Fibroblast of peridontal ligament (primary cell): Measurements from ENCODE around the gene GTF2A1.

Source experiments
- DNase-seq: peaks from one replicate; pipeline ENCODE4 v3.0.0-alpha.2; 2010; ENCODE audit errors: extremely low read depth

Gene GTF2A1

GRCh38 chr14:81231540-81231939 is 10.8 kb upstream of the GTF2A1 start:
- DNase-seq = no peak

GRCh38 chr14:81224222-81224621 is 3.5 kb upstream of the GTF2A1 start:
- DNase-seq = no peak

DNA sequence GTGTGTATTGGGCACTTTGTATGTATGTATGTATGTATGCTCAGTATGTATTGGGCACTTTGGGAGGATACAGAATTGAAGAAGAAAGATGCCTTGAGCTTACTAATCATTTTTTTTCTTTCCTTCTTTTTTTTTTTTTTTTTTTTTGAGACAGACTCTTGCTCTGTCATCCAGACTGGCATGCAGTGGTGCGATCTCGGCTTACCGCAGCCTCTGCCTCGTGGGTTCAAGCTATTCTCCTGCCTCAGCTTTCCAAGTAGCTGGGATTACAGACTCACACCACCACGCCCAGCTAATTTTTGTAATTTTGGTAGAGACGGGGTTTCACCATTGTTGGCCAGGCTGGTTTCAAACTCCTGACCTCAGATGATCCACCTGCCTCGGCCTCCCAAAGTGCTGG is 3.0 kb upstream of the GTF2A1 start:
- peak; percentile 40 for DNase-seq

DNA sequence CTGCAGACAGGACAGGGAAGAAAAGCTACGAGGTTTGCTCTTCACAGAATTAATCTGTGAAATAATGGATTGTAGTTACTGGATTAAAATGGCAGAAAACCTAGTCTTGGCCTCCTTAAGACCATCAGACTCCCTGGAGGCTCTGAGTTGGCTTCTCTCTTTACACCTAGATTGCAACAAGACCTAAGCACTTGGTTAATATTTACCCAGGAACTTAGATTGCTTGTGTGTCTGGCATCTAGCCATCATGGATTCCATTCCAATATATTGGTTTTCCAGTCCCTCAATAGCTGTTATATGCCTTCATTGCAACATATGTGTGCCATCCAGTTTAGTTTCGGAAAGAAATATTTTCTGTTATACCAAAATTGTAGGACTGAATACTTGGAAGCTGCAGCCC is 1.9 kb upstream of the GTF2A1 start:
- DNase-seq = peak; percentile 24

GRCh38 chr14:81222126-81222525 is 1.4 kb upstream of the GTF2A1 start:
- DNase-seq = no peak

GRCh38 chr14:81221579-81222102 is 882 bp upstream of the GTF2A1 start:
- no peak for DNase-seq

GRCh38 chr14:81220580-81220829 is 254 bp downstream of the GTF2A1 start:
- no peak for DNase-seq

DNA sequence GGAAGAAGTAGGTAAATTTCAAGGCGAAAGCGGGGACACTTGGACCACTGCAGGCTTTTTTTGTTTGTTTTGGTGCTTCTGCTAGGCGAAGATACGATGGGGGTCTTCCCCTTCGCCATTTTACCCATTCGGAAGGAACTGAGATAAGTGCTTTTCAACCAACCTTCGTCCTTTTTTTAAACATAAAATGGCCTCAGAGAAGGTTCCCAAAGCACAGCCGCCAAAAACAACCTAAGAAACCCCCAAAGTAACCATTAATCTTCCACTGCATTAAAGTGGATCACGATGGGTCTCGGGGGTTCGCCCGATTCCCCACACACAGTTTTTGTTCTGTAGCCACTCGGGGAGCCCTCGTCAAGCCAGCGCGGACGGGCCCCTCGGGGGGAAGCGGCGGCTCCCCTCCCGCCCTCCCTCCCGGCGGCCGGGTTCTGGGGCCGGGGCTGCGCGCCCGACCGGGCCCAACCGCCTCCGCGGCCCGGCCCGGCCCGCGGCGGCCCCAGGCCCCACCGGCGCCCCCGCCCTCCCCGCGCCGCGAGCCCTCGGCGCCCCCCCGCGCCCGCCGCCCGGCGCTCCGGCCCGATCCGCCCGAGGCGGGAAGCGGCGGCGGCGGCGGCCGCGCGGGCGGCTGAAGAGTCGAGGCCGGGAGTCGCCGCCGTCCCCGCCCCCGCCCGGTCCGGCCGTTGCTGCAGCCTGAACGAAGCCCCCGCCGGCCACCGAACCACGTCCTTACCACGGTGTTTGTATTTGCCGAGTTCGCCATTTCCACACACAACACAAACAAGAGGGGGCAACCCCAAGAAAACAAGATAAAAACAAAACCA is 790 bp downstream of the GTF2A1 start:
- no peak for DNase-seq

GRCh38 chr14:81219210-81219758 is 1.5 kb downstream of the GTF2A1 start:
- peak; percentile 99 for DNase-seq

- DNase-seq = peak; percentile 61
These were observed 8.9 kb downstream of the GTF2A1 start for GRCh38 chr14:81211844-81212243.

GRCh38 chr14:81209167-81209836 is 11.5 kb downstream of the GTF2A1 start:
- no peak for DNase-seq

DNA sequence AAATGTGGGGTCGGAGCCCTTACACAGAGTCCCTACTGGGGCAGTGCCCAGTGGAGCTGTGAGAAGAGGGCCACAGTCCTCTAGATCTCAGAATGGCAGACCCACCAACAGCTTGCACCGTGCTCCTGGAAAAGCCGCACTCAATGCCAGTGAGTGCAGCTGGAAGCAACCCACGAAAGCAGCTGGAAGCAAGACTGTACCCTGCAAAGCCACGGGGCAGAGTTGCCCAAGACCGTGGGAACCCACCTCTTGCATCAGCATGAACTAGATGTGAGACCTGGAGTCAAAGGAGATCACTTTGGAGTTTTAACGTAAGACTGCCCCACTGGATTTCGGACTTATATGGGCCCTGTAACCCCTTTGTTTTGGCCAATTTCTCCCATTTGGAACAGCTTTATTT is 12.3 kb downstream of the GTF2A1 start:
- DNase-seq = no peak

DNA sequence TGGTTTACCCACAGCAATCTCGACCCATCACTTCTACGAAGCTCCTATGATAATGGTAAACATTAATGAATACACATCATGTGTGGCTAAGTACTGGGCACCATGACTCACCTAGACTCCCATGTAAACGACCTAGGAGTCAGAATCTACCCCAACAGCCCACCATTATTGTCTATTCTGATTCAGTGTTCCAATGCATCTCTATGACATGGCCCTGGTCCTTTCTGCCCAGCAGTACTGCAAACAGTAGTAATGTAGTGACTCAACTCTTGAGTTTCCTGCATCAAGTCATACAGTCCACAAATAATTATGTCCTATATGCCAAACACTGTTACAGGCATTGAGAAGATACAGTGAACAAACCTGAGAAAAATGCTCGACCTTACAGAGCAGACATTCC is 14.6 kb downstream of the GTF2A1 start:
- DNase-seq = no peak

- no peak for DNase-seq
These were observed 15.1 kb downstream of the GTF2A1 start for GRCh38 chr14:81205639-81206038.

DNA sequence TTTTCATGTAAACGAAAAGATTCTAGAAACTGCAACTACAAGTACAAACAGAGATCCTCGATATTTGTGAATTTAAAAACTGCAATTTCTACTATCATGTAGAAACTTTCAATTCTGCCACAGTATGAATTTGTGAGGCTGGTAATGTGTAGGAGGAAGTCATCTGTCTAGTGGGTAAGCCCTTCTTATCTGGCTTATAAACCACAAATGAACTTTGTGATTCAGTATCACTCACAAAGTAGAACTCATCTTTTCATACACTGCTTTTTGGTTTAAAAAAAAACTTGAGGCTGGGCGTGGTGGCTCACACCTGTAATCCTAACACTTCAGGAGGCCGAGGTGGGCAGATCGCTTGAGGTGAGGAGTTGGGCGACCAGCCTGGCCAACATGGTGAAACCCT is 20.7 kb downstream of the GTF2A1 start:
- no peak for DNase-seq

DNA sequence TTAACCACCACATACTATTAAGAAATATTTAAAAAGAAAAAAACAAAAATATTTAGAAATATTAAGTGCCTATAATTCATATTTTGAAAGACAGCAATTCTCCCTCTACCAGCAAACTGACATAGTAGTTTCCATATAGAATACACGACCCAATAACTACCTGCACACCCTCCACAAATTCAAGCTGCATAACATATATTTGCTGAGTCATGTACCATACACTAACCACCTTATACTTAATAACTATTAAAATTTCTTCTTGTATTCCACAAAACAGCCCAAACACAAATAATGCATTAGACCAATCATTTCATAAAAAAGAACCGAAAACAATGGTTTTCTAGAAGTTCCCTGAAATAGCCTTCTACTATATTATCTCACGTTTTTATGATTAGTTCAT is 21.7 kb downstream of the GTF2A1 start:
- no peak for DNase-seq

DNA sequence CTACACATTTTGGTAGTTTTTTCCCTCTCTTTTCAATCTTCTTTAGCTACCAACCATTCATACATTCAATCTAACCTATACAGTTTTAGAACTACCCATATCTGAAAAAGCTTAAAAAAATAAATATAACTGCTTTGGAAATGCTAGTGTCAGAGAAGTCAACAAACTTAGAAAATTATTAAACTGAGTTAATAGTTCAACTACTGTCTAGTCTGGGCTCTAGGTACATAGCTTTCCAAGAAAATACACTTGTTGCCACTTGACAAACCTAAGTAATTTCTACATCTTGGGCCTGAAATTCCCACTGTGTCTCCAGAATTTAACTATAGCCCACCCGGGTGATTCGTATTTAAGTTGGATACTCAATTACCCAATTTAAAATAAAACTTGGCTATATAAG is 22.1 kb downstream of the GTF2A1 start:
- DNase-seq = no peak

- DNase-seq = no peak
These were observed 26.7 kb downstream of the GTF2A1 start for GRCh38 chr14:81193924-81194633.

DNA sequence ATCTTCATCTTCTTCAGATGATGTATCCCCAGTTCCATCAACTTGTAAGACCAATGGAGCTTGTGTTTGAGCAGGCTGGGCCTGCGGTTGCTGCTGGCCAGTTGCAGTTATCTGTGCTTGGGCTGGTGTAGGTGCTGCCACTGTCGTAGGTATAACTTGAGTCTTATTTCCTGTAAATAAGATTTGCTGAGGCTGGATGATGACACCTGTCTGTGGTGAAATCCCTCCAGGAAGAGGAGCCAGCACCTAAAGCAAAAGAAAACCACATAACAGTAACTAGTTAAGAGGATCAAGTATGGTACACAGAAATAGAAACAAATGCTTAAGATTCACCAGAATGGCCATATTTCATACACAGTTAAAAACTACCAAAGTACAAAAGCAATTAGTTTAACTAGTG is 28.2 kb downstream of the GTF2A1 start:
- no peak for DNase-seq

DNA sequence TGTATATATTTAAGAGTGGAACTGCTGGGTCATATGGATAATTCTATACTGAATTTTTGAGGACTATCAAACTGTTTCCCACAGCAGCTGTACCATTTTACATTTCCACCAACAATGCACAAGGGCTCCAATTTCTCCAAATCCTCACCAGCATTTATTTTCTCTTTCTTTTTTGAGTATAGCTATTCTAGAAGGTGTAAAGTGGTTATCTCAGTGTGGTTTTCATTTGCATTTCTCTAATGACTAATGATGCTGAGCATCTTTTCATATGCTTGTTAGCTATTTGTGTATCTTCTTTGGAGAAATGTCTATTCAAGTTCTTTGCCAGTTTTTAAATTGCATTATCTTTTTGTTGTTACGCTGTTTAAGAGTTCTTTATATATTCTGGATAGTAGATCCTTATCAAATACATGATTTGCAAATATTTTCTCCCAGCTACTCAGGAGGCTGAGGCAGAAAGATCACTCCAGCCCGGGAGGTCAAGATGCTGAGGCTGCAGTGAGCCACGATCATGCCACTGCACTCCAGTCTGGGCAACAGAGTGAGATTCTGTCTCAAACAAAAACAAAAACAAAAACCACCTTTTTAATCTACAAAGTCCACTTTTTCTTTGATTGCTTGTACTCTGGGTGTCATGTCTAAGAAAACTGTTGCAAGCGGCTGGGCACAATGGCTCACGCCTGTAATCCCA is 32.8 kb downstream of the GTF2A1 start:
- DNase-seq = no peak

DNA sequence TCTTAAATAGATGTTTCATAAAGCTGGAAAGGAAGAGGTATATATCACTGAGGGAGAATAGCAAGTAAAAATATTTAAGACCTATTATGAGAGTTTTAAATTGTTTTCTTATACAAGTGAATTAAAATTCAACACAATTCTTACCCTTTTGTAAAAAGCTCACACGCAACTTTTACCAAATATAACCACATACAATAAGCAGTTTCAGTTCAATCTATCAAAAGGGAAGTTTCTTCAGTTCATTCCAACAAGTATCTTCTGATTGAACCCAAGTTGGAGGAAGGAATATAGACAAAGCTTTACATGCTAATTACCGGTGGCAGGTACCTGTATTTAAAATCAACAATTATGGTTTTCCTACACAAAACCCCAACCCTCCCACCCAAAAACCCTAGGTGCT is 41.1 kb downstream of the GTF2A1 start:
- no peak for DNase-seq

DNA sequence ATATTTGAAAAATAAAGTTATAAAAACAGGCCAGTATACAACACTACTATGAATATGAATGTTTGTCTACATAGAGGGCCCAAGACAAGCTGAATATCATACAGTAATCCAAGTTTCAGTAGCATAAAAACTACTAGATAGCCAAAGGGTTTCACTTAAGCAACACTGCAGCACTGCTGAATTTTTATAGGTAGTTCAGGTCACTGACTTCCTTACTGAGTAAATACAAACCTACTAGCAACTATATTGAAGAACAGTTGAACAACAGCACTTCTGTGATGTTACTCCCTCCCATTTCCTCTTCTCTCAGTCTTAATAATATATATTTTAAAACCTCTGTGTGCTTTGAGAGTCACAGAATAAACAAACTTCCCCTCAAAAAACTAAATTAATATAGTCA is 42.7 kb downstream of the GTF2A1 start:
- no peak for DNase-seq
